Mesendoderm (in vitro differentiated cells): Measurements from ENCODE around the gene GALNT13.

Experiments used
- DNase-seq: peaks from one replicate; pipeline ENCODE4 v3.0.0; 2013
- H2AK5ac ChIP-seq: 2 replicates; pipeline ENCODE4 v1.6.1; 2013; ENCODE audit warnings: low read length, inconsistent platforms
- H2BK120ac ChIP-seq: 2 replicates; pipeline ENCODE4 v1.6.1; 2013; ENCODE audit warnings: low read depth, mild to moderate bottlenecking, low read length, moderate library complexity, mixed read lengths
- H2BK15ac ChIP-seq: replicated peaks from 2 replicates; pipeline ENCODE4 v1.6.1; 2013; ENCODE audit warnings: low read depth, mild to moderate bottlenecking, moderate library complexity
- H2BK5ac ChIP-seq: 2 replicates; pipeline ENCODE4 v1.6.1; 2013; ENCODE audit warnings: low read length, inconsistent platforms
- H3K18ac ChIP-seq: 2 replicates; pipeline ENCODE4 v1.6.1; 2013; ENCODE audit warnings: mild to moderate bottlenecking, low read length, mixed read lengths
- H3K23ac ChIP-seq: one replicate; pipeline ENCODE4 v1.6.1; 2013; ENCODE audit warnings: low read length
- H3K27ac ChIP-seq: 2 replicates; pipeline ENCODE4 v1.5.1; 2013; ENCODE audit warnings: low read depth, mild to moderate bottlenecking, inconsistent platforms, low read length, moderate library complexity
- H3K27me3 ChIP-seq: 2 replicates; pipeline ENCODE4 v1.6.1; 2013; ENCODE audit warnings: low read length, control low read depth, mild to moderate bottlenecking, inconsistent platforms; ENCODE audit not compliant: insufficient read depth, poor library complexity
- H3K36me3 ChIP-seq: 2 replicates; pipeline ENCODE4 v1.6.1; 2013; ENCODE audit warnings: low read length, inconsistent platforms; ENCODE audit not compliant: control insufficient read depth, insufficient read depth
- H3K4ac ChIP-seq: one replicate; pipeline ENCODE4 v1.6.1; 2013; ENCODE audit warnings: low read depth, mild to moderate bottlenecking, low read length, moderate library complexity
- H3K4me1 ChIP-seq: 2 replicates; pipeline ENCODE4 v1.6.1; 2013; ENCODE audit warnings: low read depth, low read length, inconsistent platforms; ENCODE audit not compliant: control insufficient read depth
- H3K4me2 ChIP-seq: 2 replicates; pipeline ENCODE4 v1.6.1; 2013; ENCODE audit warnings: low read length
- H3K4me3 ChIP-seq: 2 replicates; pipeline ENCODE4 v1.5.1; 2013; ENCODE audit warnings: mild to moderate bottlenecking, low read length
- H3K56ac ChIP-seq: one replicate; pipeline ENCODE4 v1.6.1; 2013; ENCODE audit warnings: low read length
- H3K79me1 ChIP-seq: 2 replicates; pipeline ENCODE4 v1.6.1; 2013; ENCODE audit warnings: low read length, inconsistent platforms
- H3K79me2 ChIP-seq: 2 replicates; pipeline ENCODE4 v1.6.1; 2013; ENCODE audit warnings: mild to moderate bottlenecking, low read length; ENCODE audit not compliant: control insufficient read depth, insufficient read depth
- H3K9ac ChIP-seq: 2 replicates; pipeline ENCODE4 v1.6.1; 2013; ENCODE audit warnings: low read length, inconsistent platforms
- H4K5ac ChIP-seq: one replicate; pipeline ENCODE4 v1.6.1; 2013; ENCODE audit warnings: low read length
- H4K8ac ChIP-seq: one replicate; pipeline ENCODE4 v1.6.1; 2013; ENCODE audit warnings: low read depth, mild to moderate bottlenecking, control low read depth, low read length, moderate library complexity
- WGBS: extraction: QIAGEN DNeasy Blood & Tissue Kit; methylation state at CpG from one replicate; pipeline ENCODE4 v1.1.7; 2013; ENCODE audit warnings: low lambda C conversion rate, missing lambda C conversion rate; ENCODE audit not compliant: insufficient coverage; ENCODE audit errors: extremely low coverage; 5-methylcytosine and 5-hydroxymethylcytosine counted together

Gene GALNT13

GRCh38 chr2:154449951-154450658 is 578.4 kb downstream of the GALNT13 start:
- WGBS = no CpG with 5 or more reads among the region's 6 CpGs
- no peak overlapping the region for H2BK120ac ChIP-seq
- H3K27ac ChIP-seq = no peak overlapping the region
- no peak overlapping the region for H4K5ac ChIP-seq
- H3K79me2 ChIP-seq = no peaks in the 10 kb centered on the region
- no peak overlapping the region for H3K4me3 ChIP-seq
- H3K4ac ChIP-seq = no peak overlapping the region
- H4K8ac ChIP-seq = no peak overlapping the region
- no peaks in the 10 kb centered on the region for H3K36me3 ChIP-seq
- H3K27me3 ChIP-seq = no peaks in the 10 kb centered on the region
- H3K23ac ChIP-seq = no peak overlapping the region
- H3K4me1 ChIP-seq = peaks cover 3% of the 10 kb centered on the region
- H2BK5ac ChIP-seq = no peak overlapping the region
- no peak overlapping the region for H2BK15ac ChIP-seq
- no peak overlapping the region for H3K4me2 ChIP-seq
- H3K18ac ChIP-seq = no peak overlapping the region
- no peak overlapping the region for H3K56ac ChIP-seq
- no peak overlapping the region for H3K9ac ChIP-seq
- no peak overlapping the region for H2AK5ac ChIP-seq
- no peaks in the 10 kb centered on the region for H3K79me1 ChIP-seq
- no peak for DNase-seq

- Histone ChIP-seq H3K27ac (no peak overlapping the region), H3K23ac (no peak overlapping the region), H4K8ac (no peak overlapping the region), H3K4me1 (peaks cover 3% of the 10 kb centered on the region), H3K18ac (no peak overlapping the region), H3K56ac (no peak overlapping the region), H3K27me3 (no peaks in the 10 kb centered on the region), H2BK5ac (no peak overlapping the region), H4K5ac (no peak overlapping the region), H3K4ac (no peak overlapping the region), H3K36me3 (no peaks in the 10 kb centered on the region), H2BK15ac (no peak overlapping the region), H3K9ac (no peak overlapping the region), H3K79me2 (no peaks in the 10 kb centered on the region), H3K4me2 (no peak overlapping the region), H3K79me1 (no peaks in the 10 kb centered on the region), H2BK120ac (no peak overlapping the region), H2AK5ac (no peak overlapping the region), H3K4me3 (no peak overlapping the region)
- WGBS = no CpG with 5 or more reads among the region's 2 CpGs
- DNase-seq = no peak
Observed at GRCh38 chr2:154452471-154452870, 580.7 kb downstream of the GALNT13 start.

- Histone ChIP-seq H3K79me2 (no peaks in the 10 kb centered on the region), H3K4me3 (no peak overlapping the region), H3K36me3 (no peaks in the 10 kb centered on the region), H3K27me3 (no peaks in the 10 kb centered on the region), H3K9ac (no peak overlapping the region), H2BK120ac (no peak overlapping the region), H3K4me2 (no peak overlapping the region), H3K56ac (peak overlapping the region; percentile 51), H2BK15ac (no peak overlapping the region), H4K5ac (no peak overlapping the region), H3K4ac (no peak overlapping the region), H3K79me1 (no peaks in the 10 kb centered on the region), H2BK5ac (no peak overlapping the region), H4K8ac (no peak overlapping the region), H3K4me1 (peaks cover 3% of the 10 kb centered on the region), H3K23ac (no peak overlapping the region), H3K27ac (no peak overlapping the region), H3K18ac (no peak overlapping the region), H2AK5ac (no peak overlapping the region)
- WGBS = 100% methylated on average over 1 of the region's 4 CpGs
- peak; percentile 54 for DNase-seq
Observed at GRCh38 chr2:154452906-154453493, 581.3 kb downstream of the GALNT13 start.

GRCh38 chr2:154455166-154455565 is 583.4 kb downstream of the GALNT13 start:
- no peak overlapping the region for H3K18ac ChIP-seq
- no peaks in the 10 kb centered on the region for H3K27me3 ChIP-seq
- WGBS = no CpG with 5 or more reads among the region's 4 CpGs
- no peak overlapping the region for H2BK15ac ChIP-seq
- H3K79me2 ChIP-seq = no peaks in the 10 kb centered on the region
- H3K56ac ChIP-seq = no peak overlapping the region
- H2BK120ac ChIP-seq = no peak overlapping the region
- no peaks in the 10 kb centered on the region for H3K36me3 ChIP-seq
- no peak overlapping the region for H2AK5ac ChIP-seq
- H3K9ac ChIP-seq = no peak overlapping the region
- no peak overlapping the region for H3K4ac ChIP-seq
- H3K23ac ChIP-seq = no peak overlapping the region
- no peak overlapping the region for H3K4me3 ChIP-seq
- no peak overlapping the region for H4K5ac ChIP-seq
- H3K79me1 ChIP-seq = no peaks in the 10 kb centered on the region
- H3K4me1 ChIP-seq = peaks cover 3% of the 10 kb centered on the region
- DNase-seq = no peak
- H2BK5ac ChIP-seq = no peak overlapping the region
- H3K4me2 ChIP-seq = no peak overlapping the region
- no peak overlapping the region for H4K8ac ChIP-seq
- H3K27ac ChIP-seq = no peak overlapping the region

GRCh38 chr2:154455866-154456265 is 584.1 kb downstream of the GALNT13 start:
- Histone ChIP-seq H3K23ac (no peak overlapping the region), H3K27ac (no peak overlapping the region), H3K27me3 (no peaks in the 10 kb centered on the region), H3K36me3 (no peaks in the 10 kb centered on the region), H3K4ac (no peak overlapping the region), H3K9ac (no peak overlapping the region), H3K56ac (no peak overlapping the region), H2AK5ac (no peak overlapping the region), H2BK15ac (no peak overlapping the region), H4K8ac (no peak overlapping the region), H3K79me2 (no peaks in the 10 kb centered on the region), H4K5ac (no peak overlapping the region), H3K79me1 (no peaks in the 10 kb centered on the region), H3K4me1 (peaks cover 3% of the 10 kb centered on the region), H3K4me2 (no peak overlapping the region), H3K18ac (no peak overlapping the region), H3K4me3 (no peak overlapping the region), H2BK5ac (no peak overlapping the region), H2BK120ac (no peak overlapping the region)
- no peak for DNase-seq
- no CpG with 5 or more reads among the region's 2 CpGs for WGBS
